SU-DHL-6 (cell line): ENCODE data around the gene SMAD5.

Source experiments
- CTCF ChIP-seq: fragments of 200-600 bp; sonication (generic); IDR thresholded peaks from one replicate; pipeline ENCODE4 v1.5.1; 2017; ENCODE audit warnings: antibody characterized with exemption, mild to moderate bottlenecking, low read length, moderate library complexity; ENCODE audit not compliant: insufficient read depth, poor library complexity, severe bottlenecking
- EZH2phosphoT487 ChIP-seq: fragments of 200-600 bp; sonication (generic), shearing (Covaris generic); conservative IDR thresholded peaks from 2 replicates; pipeline ENCODE4 v1.6.1; 2018; ENCODE audit warnings: mild to moderate bottlenecking, antibody characterized with exemption, low read length, moderate library complexity, mixed read lengths

GRCh38 chr5:136132087-136132486 lies 558 bp upstream of the SMAD5 start:
- TF ChIP-seq CTCF (no peak), EZH2phosphoT487 (no peak)
